HL-60/S4 (cell line): ENCODE data around the gene RPS21.
"Not testable (repeated sequence)": the region's sequence is repeated elsewhere in the genome, so short reads cannot be mapped to it uniquely, and the experiment has no call there.

Experiments
- in situ Hi-C: fragments of 300-500 bp; cut with MboI; formaldehyde crosslinking; loops from 2 replicates; pipeline ENCODE4 v1.14.3; 2022; ENCODE audit warnings: low sequenced_read_pairs

Gene RPS21

GRCh38 chr20:62364911-62365736, 21.8 kb upstream of the RPS21 start:
- in situ Hi-C loops = no loop called here

DNA sequence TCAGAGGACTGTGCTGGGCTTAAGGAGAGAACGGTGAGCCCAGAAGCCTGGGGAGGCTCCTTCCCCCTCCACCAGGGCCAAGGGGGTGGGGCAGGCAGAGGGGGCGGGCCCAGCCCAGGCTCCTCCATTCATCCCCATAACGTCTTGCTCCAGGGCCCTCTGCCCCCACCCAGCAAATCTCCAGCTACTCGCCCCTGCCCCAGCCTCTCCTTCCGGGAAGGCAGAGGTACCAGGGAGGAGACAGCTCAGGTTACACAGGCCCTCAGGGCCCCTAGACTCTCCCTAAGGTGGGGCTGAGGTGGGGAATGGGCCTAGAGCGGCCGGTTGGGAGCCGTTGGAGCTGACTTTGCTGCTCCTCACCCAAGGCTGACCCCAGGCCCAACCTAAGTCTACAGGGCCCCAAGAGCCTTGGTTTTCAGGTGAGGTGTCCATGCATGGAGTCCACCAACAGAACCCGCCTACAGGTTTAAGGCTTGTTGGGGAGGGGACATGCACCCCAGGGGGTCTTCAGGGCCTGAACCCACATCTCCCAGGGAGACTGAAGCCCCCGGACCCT, 21.0 kb upstream of the RPS21 start:
- in situ Hi-C loops = no loop called here

DNA sequence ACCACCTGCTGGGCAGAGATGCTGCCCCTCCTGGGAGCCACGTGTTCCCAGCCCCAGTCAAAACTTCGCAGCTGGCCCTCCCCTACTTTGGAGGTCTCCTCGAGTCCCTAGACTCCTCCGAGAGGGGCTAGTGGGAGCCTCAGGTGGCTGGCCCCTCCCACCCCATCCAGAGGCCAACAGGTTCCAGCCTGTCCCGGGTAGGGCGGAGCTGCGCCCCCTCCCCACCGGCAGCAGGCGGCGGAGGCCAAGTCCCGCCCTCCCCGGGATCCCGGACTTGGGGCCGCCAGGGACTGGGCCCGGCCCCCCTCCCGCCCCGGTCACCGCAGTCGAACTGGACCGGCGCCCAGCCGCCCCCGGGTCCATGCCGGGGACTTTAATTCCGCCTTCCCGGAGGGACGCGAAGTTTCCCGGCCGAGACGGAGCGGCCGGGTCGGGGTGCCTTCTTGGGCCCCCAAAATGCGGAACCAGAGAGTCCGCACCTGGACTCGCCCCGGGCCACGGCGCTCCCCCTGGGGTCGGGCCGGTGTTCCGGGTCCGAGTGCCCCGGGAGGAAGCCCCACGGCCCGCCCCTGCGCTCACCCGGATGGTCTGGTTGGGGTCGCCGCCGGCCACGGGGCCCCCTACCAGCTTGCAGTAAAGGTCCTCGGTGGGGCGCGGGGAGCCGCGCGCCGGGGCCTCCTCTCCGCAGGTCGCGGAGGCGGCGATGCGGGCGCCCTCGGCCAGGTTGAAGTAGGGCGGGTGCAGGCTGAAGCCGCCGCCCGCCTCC, 20.4 kb upstream of the RPS21 start:
- in situ Hi-C loops = no loop called here

GRCh38 chr20:62367136-62367632, 19.7 kb upstream of the RPS21 start, which contains the start of gene LAMA5:
LAMA5 (minus strand) TSS chr20:62367312; CDS start chr20:62367245, 67 bp downstream.
- in situ Hi-C loops = no loop called here

- in situ Hi-C loops = no loop called here
These were observed 19.1 kb upstream of the RPS21 start for GRCh38 chr20:62367633-62368391.

- in situ Hi-C loops = no loop called here
These were observed 18.4 kb upstream of the RPS21 start for GRCh38 chr20:62368392-62368975.

GRCh38 chr20:62368976-62369814, 17.7 kb upstream of the RPS21 start:
- in situ Hi-C loops = no loop called here

DNA sequence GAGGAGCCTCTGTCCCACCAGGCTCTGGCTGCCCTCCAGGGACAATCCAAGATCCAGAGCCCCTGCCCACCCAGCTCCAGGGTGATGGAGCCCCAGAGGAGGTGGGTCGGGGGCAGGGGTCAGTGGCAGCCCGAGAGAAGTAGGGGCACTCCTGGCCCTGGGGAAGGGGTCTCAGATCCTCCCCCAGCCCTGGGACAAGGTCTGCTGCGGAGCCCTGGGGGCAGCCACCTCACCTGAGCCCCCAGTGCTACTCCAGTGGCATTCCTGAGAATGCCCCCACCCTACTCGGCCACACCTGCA, 17.1 kb upstream of the RPS21 start:
- in situ Hi-C loops = no loop called here

DNA sequence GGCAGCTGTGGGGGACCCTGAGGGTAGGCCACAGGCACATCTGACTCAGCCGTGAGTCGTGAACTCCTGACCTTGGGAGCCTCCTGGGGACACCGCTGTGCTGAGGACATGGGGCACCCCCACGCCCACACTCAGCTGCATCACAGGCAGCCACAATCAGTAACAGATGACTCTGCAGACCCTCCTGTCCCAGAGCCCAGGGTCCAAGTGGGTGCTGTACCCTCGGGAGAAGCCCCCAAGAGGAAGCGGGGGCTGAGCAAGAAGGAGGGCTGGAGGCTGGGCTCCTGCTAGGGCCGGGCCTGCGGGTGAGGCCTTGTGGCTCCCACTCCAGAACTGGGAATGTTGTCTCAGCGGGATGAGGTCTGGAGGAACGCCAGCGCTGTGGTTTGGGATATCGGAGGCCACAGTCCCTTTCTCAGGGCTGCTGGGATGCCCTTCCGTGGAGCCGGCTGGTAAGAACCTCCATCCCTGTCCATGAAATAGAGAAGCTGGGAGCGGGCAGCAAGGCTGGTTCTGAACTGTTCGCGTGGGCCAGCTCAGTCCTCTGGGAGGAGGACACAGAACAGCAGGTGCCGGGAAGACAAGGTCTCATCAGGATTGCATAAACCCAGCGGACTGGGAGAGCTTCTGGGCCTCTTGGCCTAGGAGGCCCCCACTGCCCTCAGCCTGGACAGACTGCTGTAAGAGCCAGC, 16.6 kb upstream of the RPS21 start:
- in situ Hi-C loops = no loop called here

GRCh38 chr20:62370807-62371587, 15.9 kb upstream of the RPS21 start:
- in situ Hi-C loops = no loop called here

- in situ Hi-C loops = no loop called here
These were observed 15.3 kb upstream of the RPS21 start for GRCh38 chr20:62371588-62372041.

DNA sequence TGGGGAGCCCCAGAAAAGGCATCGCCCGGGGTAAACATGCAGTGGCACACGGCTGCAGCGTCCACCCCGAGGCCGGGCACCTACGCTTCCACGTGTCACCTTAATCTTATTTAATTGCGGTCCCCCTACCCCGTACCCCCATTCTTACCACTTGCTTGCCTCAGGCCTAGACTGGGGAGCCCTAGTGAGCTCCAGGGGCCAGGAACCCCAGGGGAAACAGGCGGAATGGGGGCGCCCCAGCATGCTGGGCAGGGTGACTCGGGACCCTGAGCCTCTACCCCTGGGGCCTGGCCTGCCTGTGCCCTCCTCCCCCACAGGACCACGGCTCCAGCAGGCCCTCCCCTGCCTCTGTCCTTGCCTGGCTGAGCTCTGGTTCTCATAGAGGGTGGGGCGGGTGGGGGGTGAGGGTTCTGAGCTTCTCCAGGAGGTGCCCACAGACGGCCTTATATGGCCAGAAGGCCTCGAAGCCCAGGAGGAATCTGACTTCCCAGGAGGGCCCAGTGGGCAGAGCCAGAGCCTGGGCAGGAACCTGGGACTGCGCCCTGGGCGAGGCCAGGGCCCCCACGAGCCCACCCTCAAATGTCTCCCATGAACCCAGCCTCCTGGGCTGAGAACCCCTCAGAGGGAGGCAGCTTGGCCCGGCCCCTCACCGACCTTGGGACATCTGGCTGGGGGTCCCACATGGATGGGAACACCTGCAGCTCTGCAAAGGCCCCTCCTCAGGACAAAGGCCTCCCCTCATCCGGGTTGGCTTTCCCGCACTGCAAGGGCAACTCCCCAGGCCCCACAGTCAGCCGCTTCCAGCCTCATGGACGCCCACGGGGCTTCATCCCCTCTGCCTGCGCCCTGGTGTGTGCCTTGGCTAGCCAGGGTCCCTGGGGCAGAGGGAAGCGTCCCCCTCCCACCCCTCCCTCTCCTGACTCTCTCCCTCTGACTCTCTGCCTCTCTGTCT, 14.6 kb upstream of the RPS21 start:
- in situ Hi-C loops = no loop called here

DNA sequence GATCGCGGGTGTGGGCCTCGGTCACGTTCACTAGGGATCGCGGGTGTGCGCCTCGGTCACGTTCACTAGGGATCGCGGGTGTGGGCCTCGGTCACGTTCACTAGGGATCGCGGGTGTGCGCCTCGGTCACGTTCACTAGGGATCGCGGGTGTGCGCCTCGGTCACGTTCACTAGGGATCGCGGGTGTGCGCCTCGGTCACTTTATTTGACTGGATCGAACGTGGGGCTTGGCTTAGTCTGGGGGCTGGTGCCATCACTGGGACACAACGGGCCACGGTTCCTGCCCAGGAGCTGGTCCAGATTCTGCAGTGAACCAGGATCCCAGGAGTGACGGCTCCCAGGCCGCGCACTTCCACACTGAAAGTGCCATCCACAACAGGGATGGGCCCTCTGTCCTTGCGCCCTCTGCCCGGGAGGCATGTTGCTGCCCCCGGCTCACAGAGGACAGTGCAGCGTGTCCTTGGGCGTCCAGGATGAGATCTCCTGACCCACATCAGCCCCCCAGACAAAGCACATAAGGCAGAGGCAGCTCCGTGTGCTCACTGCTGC, 13.2 kb upstream of the RPS21 start:
- in situ Hi-C loops = not testable (repeated sequence)

DNA sequence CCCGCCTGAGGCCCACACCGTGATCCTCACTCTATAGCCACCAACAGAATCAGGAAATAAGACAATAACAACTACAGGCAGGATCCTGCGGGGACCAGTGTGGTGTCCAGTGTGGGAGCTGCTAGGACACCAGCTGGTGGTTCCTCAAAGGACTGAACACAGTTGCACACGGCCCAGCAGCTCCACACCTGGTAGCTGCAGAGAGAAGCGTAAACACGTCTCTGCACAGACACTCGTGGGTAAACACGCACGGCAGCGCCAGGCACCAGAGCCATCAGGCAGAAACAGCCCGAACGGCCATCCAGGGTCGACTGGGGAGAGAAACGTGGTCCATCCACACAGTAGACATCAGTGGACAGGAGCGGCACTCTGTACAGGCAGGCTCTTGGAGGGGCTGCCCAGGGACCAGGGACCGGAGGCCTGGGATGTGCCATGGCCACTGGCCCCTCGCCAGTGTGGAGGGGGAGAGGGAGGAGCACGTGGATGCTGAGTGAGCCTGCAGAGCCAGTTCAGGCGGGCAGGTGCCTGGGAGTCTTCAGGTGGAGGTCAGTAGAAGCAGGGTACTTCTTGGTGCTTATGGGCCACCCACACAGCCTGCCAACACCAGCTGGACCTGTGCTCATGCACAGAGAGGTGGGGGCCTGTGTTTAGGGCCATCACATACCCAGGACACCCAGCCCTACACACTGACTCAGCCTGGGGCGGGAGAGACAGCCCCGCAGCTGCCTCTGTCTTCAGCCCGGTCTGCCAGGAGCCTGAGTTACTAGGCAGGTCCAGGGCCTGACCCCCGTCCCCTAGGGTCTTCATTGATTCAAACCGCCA, 12.4 kb upstream of the RPS21 start:
- in situ Hi-C loops = no loop called here

- in situ Hi-C loops = no loop called here
These were observed 10.5 kb upstream of the RPS21 start for GRCh38 chr20:62376112-62377063.
